Esophagus squamous epithelium (tissue), 5 donors: ENCODE results near the gene KLRC4. TPM values are rescaled to one million over a fixed set of nuclear protein-coding genes. Genes with fewer than 3 reads are reported as not detected.
"Not testable (repeated sequence)": the region's sequence is repeated elsewhere in the genome, so short reads cannot be mapped to it uniquely, and the experiment has no call there.

ENCODE experiments used
- DNase-seq: peaks from one replicate; lab custom pipeline; 2025; lab: John Stamatoyannopoulos, UW
- H3K27ac ChIP-seq, 4 donors: fragments of 200-600 bp; sonication (generic); one replicate each; pipeline ENCODE4 v1.5.1; 2016 to 2019; ENCODE audit warnings: mild to moderate bottlenecking in 1 of 4
- H3K27me3 ChIP-seq, 4 donors: fragments of 200-600 bp; sonication (generic); 1 replicate in 3 of 4; 2 replicates in 1 of 4; pipeline versions ENCODE4 v1.5.1 to v1.6.0; 2017 to 2021; ENCODE audit warnings: antibody characterized with exemption in 1 of 4
- H3K36me3 ChIP-seq, 3 donors: fragments of 200-600 bp; sonication (generic); one replicate each; pipeline ENCODE4 v1.5.1; 2016 to 2019
- H3K4me1 ChIP-seq, 3 donors: fragments of 200-600 bp; sonication (generic); one replicate each; pipeline ENCODE4 v1.5.1; 2017 to 2019
- H3K4me3 ChIP-seq, 4 donors: fragments of 200-600 bp; sonication (generic); 1 replicate in 3 of 4; 2 replicates in 1 of 4; pipeline ENCODE4 v1.5.1; 2016 to 2019; ENCODE audit warnings: mild to moderate bottlenecking in 2 of 4, moderate library complexity in 1 of 4
- H3K9me3 ChIP-seq, 3 donors: fragments of 200-600 bp; sonication (generic); one replicate each; pipeline ENCODE4 v1.5.1; 2016 to 2019
- POLR2A ChIP-seq, 4 donors: fragments of 450-650 bp; IDR thresholded peaks; one replicate each; pipeline ENCODE4 v1.6.1; 2017; ENCODE audit warnings: antibody characterized with exemption in 4 of 4, mild to moderate bottlenecking in 4 of 4, moderate library complexity in 3 of 4
- WGBS, 2 donors: methylation state at CpG; one replicate each; pipeline ENCODE4 v1.1.5; 2018; 5-methylcytosine and 5-hydroxymethylcytosine counted together
- intact Hi-C: fragments of 100-400 bp; cut with DNase I; formaldehyde crosslinking; loops from one replicate; pipeline ENCODE4 v1.15.0; 2022
- total RNA-seq, 4 donors: library from RNA; depleted of rRNA; stranded (reverse); fragments of >200 nt; gene quantifications; one replicate each; pipeline ENCODE4 v1.1.0, GENCODE V29; 2016
- TF ChIP-seq, protein P1 (sequence below), 6 experiments: fragments of 450-650 bp in 4 of 6; fragments of 200-600 bp in 2 of 6; sonication (generic) in 2 of 6; IDR thresholded peaks; one replicate each; pipeline ENCODE4 v1.5.1; 2016 to 2019; ENCODE audit warnings: antibody characterized with exemption in 6 of 6, mild to moderate bottlenecking in 4 of 6, moderate library complexity in 4 of 6
- donor health status: DM: yes; HTN: yes; CAD: no.

KLRC4 gene
- total RNA-seq, 4 donors from 2014 or later, result 1.0 to 4.2 TPM; not detected in 2

- TF ChIP-seq, protein P1, sequence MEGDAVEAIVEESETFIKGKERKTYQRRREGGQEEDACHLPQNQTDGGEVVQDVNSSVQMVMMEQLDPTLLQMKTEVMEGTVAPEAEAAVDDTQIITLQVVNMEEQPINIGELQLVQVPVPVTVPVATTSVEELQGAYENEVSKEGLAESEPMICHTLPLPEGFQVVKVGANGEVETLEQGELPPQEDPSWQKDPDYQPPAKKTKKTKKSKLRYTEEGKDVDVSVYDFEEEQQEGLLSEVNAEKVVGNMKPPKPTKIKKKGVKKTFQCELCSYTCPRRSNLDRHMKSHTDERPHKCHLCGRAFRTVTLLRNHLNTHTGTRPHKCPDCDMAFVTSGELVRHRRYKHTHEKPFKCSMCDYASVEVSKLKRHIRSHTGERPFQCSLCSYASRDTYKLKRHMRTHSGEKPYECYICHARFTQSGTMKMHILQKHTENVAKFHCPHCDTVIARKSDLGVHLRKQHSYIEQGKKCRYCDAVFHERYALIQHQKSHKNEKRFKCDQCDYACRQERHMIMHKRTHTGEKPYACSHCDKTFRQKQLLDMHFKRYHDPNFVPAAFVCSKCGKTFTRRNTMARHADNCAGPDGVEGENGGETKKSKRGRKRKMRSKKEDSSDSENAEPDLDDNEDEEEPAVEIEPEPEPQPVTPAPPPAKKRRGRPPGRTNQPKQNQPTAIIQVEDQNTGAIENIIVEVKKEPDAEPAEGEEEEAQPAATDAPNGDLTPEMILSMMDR (IDR thresholded peaks at IDR 0.05), result no peak
- no peak for TF ChIP-seq POLR2A (IDR thresholded peaks at IDR 0.05)
- H3K27ac ChIP-seq, result no peak overlapping the region
- 22 to 34% methylated on average over 2 of the region's 2 CpGs for WGBS, 2 donors
- H3K9me3 ChIP-seq, result no peaks in the 10 kb centered on the region
- H3K36me3 ChIP-seq, result no peaks in the 10 kb centered on the region
- H3K4me1 ChIP-seq, result no peaks in the 10 kb centered on the region
- no peaks in the 10 kb centered on the region for H3K27me3 ChIP-seq
- no peak overlapping the region for H3K4me3 ChIP-seq
- DNase-seq, result no peak
- intact Hi-C loops, result no loop called here
These were observed 24.4 kb downstream of the KLRC4 start for GRCh38 chr12:10385166-10385613.

- Histone ChIP-seq H3K4me1 (no peaks in the 10 kb centered on the region), H3K27ac (no peak overlapping the region), H3K9me3 (no peaks in the 10 kb centered on the region), H3K27me3 (no peaks in the 10 kb centered on the region), H3K4me3 (no peak overlapping the region), H3K36me3 (no peaks in the 10 kb centered on the region)
- no peak for DNase-seq
- intact Hi-C loops, result no loop called here
- 75 to 87% methylated on average over 3 of the region's 3 CpGs for WGBS, 2 donors
- TF ChIP-seq, protein P1 (IDR thresholded peaks at IDR 0.05), result no peak
- no peak for TF ChIP-seq POLR2A (IDR thresholded peaks at IDR 0.05)
These were observed 25.4 kb downstream of the KLRC4 start for GRCh38 chr12:10384191-10384590.

DNA sequence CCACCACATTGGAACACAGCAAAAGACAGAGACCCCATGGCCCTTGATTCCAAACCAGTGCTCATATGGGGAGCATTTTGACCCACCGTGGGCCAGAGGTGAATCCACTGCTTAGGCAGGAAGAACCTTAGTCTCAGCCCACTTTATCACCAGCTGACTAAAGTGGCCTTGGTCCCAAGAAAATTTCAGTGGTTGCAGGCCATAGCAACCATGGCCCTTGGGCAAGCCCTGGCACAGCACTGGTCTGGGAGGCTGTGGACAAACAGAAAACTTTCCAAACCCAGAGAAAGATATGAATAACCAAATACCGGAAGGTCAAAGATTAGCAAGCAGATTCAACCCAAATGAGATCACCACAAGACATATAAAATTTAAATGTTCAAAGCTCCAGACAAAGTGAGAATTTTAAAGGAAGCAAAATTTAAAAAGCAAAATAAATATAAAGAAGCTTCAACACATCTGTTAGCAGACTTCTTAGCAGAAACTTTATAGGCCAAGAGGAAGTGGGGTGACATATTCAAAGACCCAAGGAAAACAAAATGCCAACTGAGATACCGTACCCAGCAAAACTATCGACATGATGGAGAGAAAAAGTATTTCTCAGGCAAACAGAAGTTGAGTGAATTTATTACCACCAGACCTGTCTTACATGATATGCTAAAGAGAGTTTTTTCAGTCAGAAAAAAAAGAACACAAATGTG lies 27.5 kb downstream of the KLRC4 start:
- Histone ChIP-seq H3K36me3 (no peaks in the 10 kb centered on the region), H3K27ac (no peak overlapping the region), H3K4me1 (peaks cover 0 to 7% (median 0%) of the 10 kb centered on the region in 3 donors), H3K27me3 (no peaks in the 10 kb centered on the region), H3K4me3 (no peak overlapping the region), H3K9me3 (no peaks in the 10 kb centered on the region)
- DNase-seq, result no peak
- TF ChIP-seq, protein P1 (IDR thresholded peaks at IDR 0.05), result no peak
- TF ChIP-seq POLR2A (IDR thresholded peaks at IDR 0.05), result no peak
- intact Hi-C loops, result no loop called here
- WGBS, 2 donors, result 66 to 90% methylated on average over 3 to 4 of the region's 4 CpGs

GRCh38 chr12:10378737-10379136 lies 30.8 kb downstream of the KLRC4 start:
- H3K9me3 ChIP-seq, H3K4me3 ChIP-seq, intact Hi-C loops, H3K27ac ChIP-seq, DNase-seq, H3K4me1 ChIP-seq, H3K27me3 ChIP-seq, H3K36me3 ChIP-seq: not testable (repeated sequence)
- 30 to 64% methylated on average over 2 of the region's 2 CpGs for WGBS, 2 donors

DNA sequence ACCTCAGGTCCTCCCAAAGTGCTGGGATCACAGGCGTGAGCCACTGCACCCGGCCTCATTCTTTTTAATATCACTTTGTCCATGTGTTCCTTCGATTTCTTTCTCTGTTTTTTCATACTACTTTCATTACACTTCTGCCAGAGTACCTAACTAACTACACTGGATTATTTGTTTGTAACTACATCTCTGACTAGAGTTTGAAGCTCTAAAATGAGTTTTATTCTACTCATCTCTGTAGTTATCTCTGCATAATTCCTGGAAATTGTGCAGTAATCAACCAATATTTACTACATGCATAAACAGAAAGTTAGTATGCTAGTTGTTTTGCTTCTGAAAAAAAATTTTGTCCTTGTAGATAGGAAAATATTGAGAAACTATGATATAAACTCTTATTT lies 34.9 kb downstream of the KLRC4 start:
- intact Hi-C loops, result no loop called here
- peaks cover 0 to 39% (median 8%) of the 10 kb centered on the region in 3 donors for H3K4me1 ChIP-seq
- H3K36me3 ChIP-seq, result no peaks in the 10 kb centered on the region
- H3K4me3 ChIP-seq, result no peak overlapping the region
- TF ChIP-seq, protein P1 (IDR thresholded peaks at IDR 0.05), result no peak
- TF ChIP-seq POLR2A (IDR thresholded peaks at IDR 0.05), result no peak
- no peaks in the 10 kb centered on the region for H3K27me3 ChIP-seq
- WGBS, 2 donors, result 89 to 98% methylated on average over 3 of the region's 3 CpGs
- no peak overlapping the region for H3K27ac ChIP-seq
- no peaks in the 10 kb centered on the region for H3K9me3 ChIP-seq
- DNase-seq, result no peak
